HepG2 (cell line): ENCODE measurements around the gene SPDYE16. TPM values are rescaled to one million over a fixed set of nuclear protein-coding genes. Genes with fewer than 3 reads are reported as not detected.
"Not testable (repeated sequence)": the region's sequence is repeated elsewhere in the genome, so short reads cannot be mapped to it uniquely, and the experiment has no call there.

Experiments
- ATAC-seq: fragments of 200-7000 bp; cut with Tn5 transposase; 3 replicates; pipeline ENCODE4 v1.9.1; 2020; ENCODE audit warnings: mild to moderate bottlenecking, moderate library complexity
- BruUV-seq: library from RNA; stranded (reverse); fragments of 400-500 nt; replicated peaks from 2 replicates; lab custom pipeline; 2021; lab: Mats Ljungman, UMichigan
- CTCF ChIA-PET: fragments of 300-600 bp; formaldehyde crosslinking; extraction: SDS; loops from one replicate; lab custom pipeline; 2021; ENCODE audit warnings: low total read pairs, inconsistent platforms, low intra/inter-chr PET ratio; lab: Yijun Ruan, JAX
- POLR2A ChIA-PET: fragments of 350-600 bp; sonication (Branson Sonifier 250); formaldehyde crosslinking; loops from one replicate; lab custom pipeline; 2020; ENCODE audit warnings: antibody characterized with exemption, inconsistent platforms; lab: Yijun Ruan, JAX
- DNase-seq: peaks from one replicate; pipeline ENCODE4 v3.0.0-alpha.2; 2015; ENCODE audit warnings: low spot score
- FAIRE-seq: peaks from 3 replicates; lab custom pipeline; 2011; peaks lifted over from hg19 to GRCh38; lab: Jason Lieb, UNC
- H2AFZ ChIP-seq: one replicate; pipeline ENCODE4 v1.6.1; 2011; ENCODE audit warnings: low read length, inconsistent platforms
- H3K27ac ChIP-seq: fragments of 300-600 bp; 3 replicates; pipeline ENCODE4 v1.8.0; 2011; ENCODE audit warnings: mixed run types, mild to moderate bottlenecking, mixed read lengths, low read length, inconsistent platforms; ENCODE audit not compliant: insufficient read depth; ENCODE audit errors: extremely low read length
- H3K27me3 ChIP-seq, 2 experiments: fragments of 200-600 bp in 1 of 2; 2 replicates in 1 of 2; 3 replicates in 1 of 2; pipeline versions ENCODE4 v1.6.0 to v1.8.0; 2011; ENCODE audit warnings: low read length in 2 of 2, mild to moderate bottlenecking in 2 of 2, moderate library complexity in 2 of 2, inconsistent platforms in 1 of 2; ENCODE audit not compliant: insufficient read depth in 2 of 2, control insufficient read depth in 1 of 2
- H3K36me3 ChIP-seq, 2 experiments: fragments of 200-600 bp in 1 of 2; replicated peaks in 1 of 2; 2 replicates in 1 of 2; 3 replicates in 1 of 2; pipeline versions ENCODE4 v1.5.1 to v1.8.0; 2011; ENCODE audit warnings: low read length in 2 of 2, inconsistent platforms in 1 of 2; ENCODE audit not compliant: insufficient read depth in 2 of 2, control insufficient read depth in 1 of 2
- H3K4me1 ChIP-seq: 2 replicates; pipeline ENCODE4 v1.5.1; 2012; ENCODE audit warnings: low read length, inconsistent platforms; ENCODE audit not compliant: insufficient read depth
- H3K4me2 ChIP-seq: 2 replicates; pipeline ENCODE4 v1.6.0; 2011; ENCODE audit warnings: low read depth, low read length, inconsistent platforms
- H3K4me3 ChIP-seq, 3 experiments: fragments of 200-600 bp in 1 of 3; sonication (generic), shearing (Covaris generic) in 1 of 3; replicated peaks in 1 of 3; 2 replicates each; pipeline ENCODE4 v1.5.1; 2011 to 2016; ENCODE audit warnings: low read length in 3 of 3, inconsistent platforms in 2 of 3, low read depth in 2 of 3, mild to moderate bottlenecking in 2 of 3, control low read depth in 1 of 3, mixed read lengths in 1 of 3; ENCODE audit not compliant: insufficient read depth in 1 of 3
- H3K79me2 ChIP-seq: one replicate; pipeline ENCODE4 v1.6.1; 2011; ENCODE audit warnings: low read length, inconsistent platforms; ENCODE audit not compliant: insufficient read depth
- H3K9ac ChIP-seq: 2 replicates; pipeline ENCODE4 v1.6.0; 2011; ENCODE audit warnings: mild to moderate bottlenecking, low read depth, low read length, inconsistent platforms; ENCODE audit not compliant: insufficient read depth
- H3K9me3 ChIP-seq: 2 replicates; pipeline ENCODE4 v1.5.1; 2012; ENCODE audit warnings: mild to moderate bottlenecking, low read length
- H4K20me1 ChIP-seq: 2 replicates; pipeline ENCODE4 v1.6.0; 2011; ENCODE audit warnings: inconsistent platforms, mild to moderate bottlenecking, low read length, moderate library complexity; ENCODE audit not compliant: insufficient read depth
- WGBS: methylation state at CpG from one replicate; pipeline ENCODE4 v1.1.6; 2017; ENCODE audit warnings: low lambda C conversion rate; 5-methylcytosine and 5-hydroxymethylcytosine counted together
- in situ Hi-C: cut with HindIII; loops from 2 replicates; pipeline ENCODE4 v1.10.0; 2017; ENCODE audit warnings: low pct_unique_long_range_greater_than_20kb; ENCODE audit not compliant: extremely low pct_ligation_motif_present
- intact Hi-C: fragments of 100-400 bp; cut with micrococcal nuclease; formaldehyde crosslinking; loops from one replicate; pipeline ENCODE4 v1.10.0; 2022; ENCODE audit not compliant: unreplicated experiment
- polyA plus RNA-seq, 8 experiments: library from polyadenylated mRNA; depleted of rRNA in 3 of 8; stranded (reverse) in 7 of 8; unstranded in 1 of 8; fragments of >200 nt; fragmentation: Illumina TruSeq in 4 of 8; extraction: Trizol in 4 of 8; gene quantifications; 2 replicates each; pipeline versions ENCODE4 v1.2.1 to v1.2.3, GENCODE V29; 2011 to 2016; ENCODE audit warnings: low read depth in 4 of 8, missing spikeins in 1 of 8, mixed read lengths in 1 of 8; ENCODE audit not compliant: insufficient read depth in 1 of 8
- total RNA-seq, 5 experiments: library from RNA; depleted of rRNA; stranded (reverse); fragments of >200 nt; fragmentation: Illumina TruSeq; extraction: Trizol; gene quantifications; 2 replicates each; pipeline ENCODE4 v1.2.3, GENCODE V29; 2016; ENCODE audit warnings: low read depth in 1 of 5

SPDYE16 gene
- total and polyA plus RNA-seq, 2 of the 13 experiments (the other 11 are each of a cell fraction or from before 2014, with no cell fraction given): 0.11 TPM; not detected in 1

DNA sequence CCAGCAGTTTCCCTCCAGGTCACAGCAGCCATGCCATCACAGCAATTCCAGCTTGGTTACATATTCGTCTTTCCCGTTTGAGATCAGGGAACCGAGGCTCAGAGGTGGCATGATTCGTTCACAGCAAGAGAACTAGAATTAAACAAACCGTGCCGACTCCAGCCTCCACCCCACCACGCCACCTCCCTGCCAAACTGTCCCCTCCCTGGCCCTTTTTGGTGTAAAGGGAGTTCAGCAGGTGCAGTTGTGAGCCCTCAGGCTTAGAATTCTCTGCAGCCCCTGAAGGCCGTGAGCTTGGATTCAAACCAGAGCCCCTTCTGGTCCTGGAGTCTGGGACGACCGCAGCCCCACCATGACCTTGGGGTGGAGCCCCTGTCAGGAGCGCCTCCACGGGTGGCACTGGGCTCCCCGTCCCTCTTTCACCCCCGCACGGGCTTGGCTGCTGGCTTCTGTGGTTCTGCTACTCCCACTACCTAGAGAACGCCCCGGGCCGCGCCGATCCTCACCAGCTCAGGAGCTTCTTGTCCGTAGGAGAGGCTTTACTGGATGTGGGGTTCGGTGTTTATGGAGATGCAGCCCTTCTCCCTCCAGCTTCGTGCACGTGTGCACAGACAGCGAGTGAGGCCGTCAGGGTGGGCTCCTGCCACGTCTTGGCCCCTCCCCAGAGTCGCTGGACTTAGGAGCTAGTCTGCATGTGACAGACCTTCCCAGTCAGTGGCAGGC, 43.7 kb downstream of the SPDYE16 start:
- FAIRE-seq, H3K36me3 ChIP-seq, POLR2A ChIA-PET, DNase-seq, in situ Hi-C loops, H3K9ac ChIP-seq, H3K9me3 ChIP-seq, H4K20me1 ChIP-seq, intact Hi-C loops, H3K27ac ChIP-seq, ATAC-seq, H3K27me3 ChIP-seq, H3K4me3 ChIP-seq, H3K4me2 ChIP-seq, BruUV-seq, CTCF ChIA-PET, H3K79me2 ChIP-seq, H3K4me1 ChIP-seq, H2AFZ ChIP-seq: not testable (repeated sequence)
- WGBS: 95% methylated on average over 11 of the region's 28 CpGs

DNA sequence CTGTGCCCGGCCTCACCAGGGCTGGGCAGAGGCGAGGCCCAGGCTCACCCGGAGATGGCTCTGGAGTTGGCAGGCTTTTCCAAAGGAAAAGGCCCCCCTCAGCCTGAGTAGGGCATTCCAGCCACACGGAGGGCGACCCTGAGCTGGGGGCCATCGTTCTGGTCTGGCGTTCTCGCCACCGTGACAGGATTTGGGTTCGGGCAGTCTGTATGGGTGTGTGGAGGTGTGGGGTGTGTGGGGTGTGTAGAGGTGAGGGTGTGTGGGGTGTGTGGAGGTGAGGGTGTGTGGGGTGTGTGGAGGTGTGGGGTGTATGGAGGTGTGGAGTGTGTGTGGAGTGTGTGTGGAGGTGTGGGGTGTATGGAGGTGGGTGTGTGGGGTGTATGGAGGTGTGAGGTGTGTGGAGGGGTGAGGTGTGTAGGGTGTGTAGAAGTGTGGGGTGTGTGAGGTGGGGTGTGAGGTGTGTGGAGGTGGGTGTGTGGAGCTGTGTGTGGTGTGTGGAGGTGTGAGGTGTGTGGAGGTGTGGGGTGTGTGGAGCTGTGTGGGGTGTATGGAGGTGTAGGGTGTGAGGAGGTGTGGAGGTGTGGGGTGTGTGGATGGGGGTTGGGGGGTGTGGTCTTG, 44.4 kb downstream of the SPDYE16 start:
- H4K20me1 ChIP-seq, ATAC-seq, H3K4me3 ChIP-seq, DNase-seq, intact Hi-C loops, H3K36me3 ChIP-seq, CTCF ChIA-PET, in situ Hi-C loops, H3K27me3 ChIP-seq, H3K4me2 ChIP-seq, H3K4me1 ChIP-seq, H3K27ac ChIP-seq, BruUV-seq, H3K9me3 ChIP-seq, POLR2A ChIA-PET, H2AFZ ChIP-seq, H3K9ac ChIP-seq, H3K79me2 ChIP-seq: not testable (repeated sequence)
- FAIRE-seq: peak; percentile 64
- 100% methylated on average over 6 of the region's 10 CpGs for WGBS

DNA sequence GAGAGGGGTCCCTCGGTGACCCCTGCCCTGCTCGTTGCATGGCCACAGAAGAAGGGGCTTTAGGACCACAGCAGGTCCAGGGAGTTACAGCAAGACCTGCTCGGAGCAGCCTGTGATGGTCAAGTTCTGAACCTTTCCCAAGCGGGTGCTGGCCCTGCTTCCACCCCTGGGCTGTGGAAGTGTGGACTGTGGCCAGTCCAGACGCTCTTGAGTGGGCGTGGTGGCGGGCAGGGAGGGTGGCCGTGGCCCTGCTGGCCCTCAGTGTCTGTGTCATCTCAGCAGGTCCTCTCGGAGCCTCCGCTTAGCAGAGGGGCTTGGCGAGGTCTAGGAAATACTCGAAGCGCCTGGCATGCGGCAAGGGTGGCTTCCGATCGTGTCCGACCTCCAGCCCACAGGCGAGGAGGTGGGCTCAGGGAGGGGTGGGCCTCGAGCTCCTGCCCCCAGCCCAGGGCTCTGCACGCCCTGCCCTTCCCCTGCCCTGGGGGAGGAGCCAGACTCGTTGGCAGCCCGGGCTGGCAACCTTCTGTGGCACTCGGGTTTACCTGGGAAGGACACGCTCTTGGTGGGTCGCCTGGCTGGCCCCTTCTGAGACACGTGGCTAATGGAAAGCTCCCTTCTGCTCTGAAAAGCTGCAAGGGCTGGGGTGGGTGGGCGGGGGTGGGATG, 45.0 kb downstream of the SPDYE16 start:
- H3K4me2 ChIP-seq, DNase-seq, FAIRE-seq, H3K4me1 ChIP-seq, CTCF ChIA-PET, BruUV-seq, H3K9ac ChIP-seq, intact Hi-C loops, H3K27ac ChIP-seq, in situ Hi-C loops, H3K4me3 ChIP-seq, H3K27me3 ChIP-seq, POLR2A ChIA-PET, H3K9me3 ChIP-seq, H2AFZ ChIP-seq, ATAC-seq, H3K79me2 ChIP-seq, H3K36me3 ChIP-seq, H4K20me1 ChIP-seq: not testable (repeated sequence)
- whole genome bisulfite sequencing: 99% methylated on average over 7 of the region's 27 CpGs

DNA sequence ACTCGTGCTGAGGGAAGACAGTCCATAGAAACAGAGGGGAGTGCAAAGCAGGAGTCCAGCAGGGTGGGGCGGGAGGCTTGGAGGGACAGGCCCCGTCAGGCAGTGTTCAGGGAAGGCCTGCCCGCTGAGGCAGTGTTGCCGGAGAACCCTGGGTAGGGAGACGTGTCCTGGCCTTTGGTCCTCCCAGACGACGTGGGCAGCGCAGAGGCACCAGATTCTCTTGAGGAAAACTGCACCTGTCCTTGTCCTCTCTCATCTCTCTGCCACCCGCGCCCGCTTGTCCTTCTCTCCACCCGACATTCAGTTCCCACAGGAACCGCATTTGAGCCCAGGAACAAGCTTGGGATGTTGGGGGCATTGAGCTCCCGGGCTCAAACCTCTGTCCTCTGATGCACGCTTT, 47.4 kb downstream of the SPDYE16 start:
- H3K36me3 ChIP-seq, H3K4me3 ChIP-seq, H4K20me1 ChIP-seq, H3K4me2 ChIP-seq, H3K27me3 ChIP-seq, ATAC-seq, H3K27ac ChIP-seq, DNase-seq, BruUV-seq, FAIRE-seq, H3K79me2 ChIP-seq, H3K9me3 ChIP-seq, in situ Hi-C loops, H2AFZ ChIP-seq, H3K4me1 ChIP-seq, H3K9ac ChIP-seq, CTCF ChIA-PET, intact Hi-C loops, POLR2A ChIA-PET: not testable (repeated sequence)
- WGBS: 99% methylated on average over 15 of the region's 16 CpGs
